GM12878 (cell line): ENCODE results near the gene CTDSP1. TPM values are rescaled to one million over a fixed set of nuclear protein-coding genes. Genes with fewer than 3 reads are reported as not detected.

ENCODE experiments used
- CEBPZ ChIP-seq: fragments of 150-350 bp; IDR thresholded peaks from 2 replicates; pipeline ENCODE4 v1.6.1; 2016; ENCODE audit warnings: low read depth, low read length
- EP300 ChIP-seq, 2 experiments: fragments of 150-350 bp in 1 of 2; IDR thresholded peaks; 2 replicates each; pipeline ENCODE4 v1.6.1; 2011 to 2012; ENCODE audit warnings: low read depth in 2 of 2, low read length in 2 of 2, borderline replicate concordance in 1 of 2, improper control_type of control experiment in 1 of 2, inconsistent platforms in 1 of 2; ENCODE audit not compliant: control insufficient read depth in 1 of 2
- MYB ChIP-seq: fragments of 150-350 bp; IDR thresholded peaks from 2 replicates; pipeline ENCODE4 v1.6.1; 2014; ENCODE audit warnings: mild to moderate bottlenecking, low read depth, low read length, borderline replicate concordance
- NBN ChIP-seq: fragments of 450-650 bp; IDR thresholded peaks from 2 replicates; pipeline ENCODE4 v1.6.1; 2016
- PML ChIP-seq: IDR thresholded peaks from 2 replicates; pipeline ENCODE4 v1.6.1; 2012; ENCODE audit warnings: low read length, inconsistent platforms
- RELB ChIP-seq: fragments of 450-650 bp; IDR thresholded peaks from 2 replicates; pipeline ENCODE4 v1.6.1; 2017; ENCODE audit warnings: low read depth, mild to moderate bottlenecking, moderate library complexity
- TCF3 ChIP-seq: IDR thresholded peaks from 2 replicates; pipeline ENCODE4 v1.6.1; 2012; ENCODE audit warnings: low read depth, mild to moderate bottlenecking, low read length, borderline replicate concordance; ENCODE audit not compliant: insufficient read depth
- ZBTB40 ChIP-seq: fragments of 450-650 bp; IDR thresholded peaks from 2 replicates; pipeline ENCODE4 v1.6.1; 2016; ENCODE audit warnings: mild to moderate bottlenecking, moderate library complexity, borderline replicate concordance
- ZNF592 ChIP-seq: fragments of 450-650 bp; IDR thresholded peaks from 2 replicates; pipeline ENCODE4 v1.6.1; 2017; ENCODE audit warnings: mild to moderate bottlenecking, moderate library complexity
- polyA plus RNA-seq, 11 experiments: library from polyadenylated mRNA; depleted of rRNA in 4 of 11; unstranded in 6 of 11; stranded (reverse) in 5 of 11; fragments of >200 nt; fragmentation: Nextera tagmentation in 4 of 11; fragmentation: Illumina TruSeq in 1 of 11; extraction: Ambion mirVana in 4 of 11; extraction: Trizol in 1 of 11; gene quantifications; 1 replicate in 1 of 11; 2 replicates in 10 of 11; pipeline versions ENCODE4 v1.2.1 to v1.2.3, GENCODE V29; 2011 to 2016; ENCODE audit warnings: inconsistent platforms in 2 of 11, missing spikeins in 2 of 11, low read depth in 1 of 11
- total RNA-seq, 4 experiments: library from RNA; depleted of rRNA in 3 of 4; stranded (reverse); fragments of >200 nt in 3 of 4; fragmentation: Illumina TruSeq in 1 of 4; extraction: Trizol in 1 of 4; gene quantifications; 2 replicates each; pipeline versions ENCODE4 v1.2.1 to v1.2.3, GENCODE V29; 2013 to 2021

The CTDSP1 gene
- total and polyA plus RNA-seq, 10 of the 15 experiments (the other 5 are each of a cell fraction or from before 2014, with no cell fraction given): 3.0 to 75.9 (median 34.4) TPM

GRCh38 chr2:218386505-218387368 lies 12.9 kb upstream of the CTDSP1 start (continued):
- TF ChIP-seq TCF3 (no peak), ZNF592 (no peak), RELB (no peak), ZBTB40 (no peak), MYB (no peak), NBN (no peak), CEBPZ (no peak), EP300 (IDR thresholded peaks at IDR 0.05; ENCODE audit: borderline replicate concordance in 1 of 2, control insufficient read depth in 1 of 2, low read depth in 2 of 2, low read length in 2 of 2) (no peak), PML (no peak)
